Caco-2 (cell line): ENCODE measurements around the gene POLR3B. TPM values are rescaled to one million over a fixed set of nuclear protein-coding genes. Genes with fewer than 3 reads are reported as not detected.

Source experiments
- BruUV-seq: library from RNA; stranded (reverse); fragments of 400-500 nt; replicated peaks from 2 replicates; lab custom pipeline; 2021; lab: Mats Ljungman, UMichigan
- CTCF ChIA-PET: fragments of 300-600 bp; sonication (Branson Sonifier 250); formaldehyde crosslinking; loops from one replicate; lab custom pipeline; 2022; ENCODE audit warnings: antibody characterized with exemption; lab: Charles Lee
- POLR2A ChIA-PET: fragments of 300-600 bp; sonication (Branson Sonifier 250); formaldehyde crosslinking; loops from one replicate; lab custom pipeline; 2022; ENCODE audit warnings: antibody characterized with exemption; lab: Charles Lee
- DNase-seq, 2 experiments: peaks; one replicate each; pipeline versions ENCODE4 v3.0.0 to v3.0.0-alpha.2; 2020 to 2022
- H3K27me3 ChIP-seq: replicated peaks from 2 replicates; pipeline ENCODE4 v1.6.0; 2011; ENCODE audit warnings: low read length; ENCODE audit not compliant: control insufficient read depth, insufficient read depth
- H3K36me3 ChIP-seq: 2 replicates; pipeline ENCODE4 v1.5.1; 2011; ENCODE audit warnings: low read length; ENCODE audit not compliant: control insufficient read depth, insufficient read depth
- H3K4me1 ChIP-seq: fragments of 250-450 bp; sonication (Bioruptor Pico); 2 replicates; pipeline ENCODE4 v1.5.1; 2020; ENCODE audit warnings: mild to moderate bottlenecking
- H3K4me3 ChIP-seq: 2 replicates; pipeline ENCODE4 v1.5.1; 2011; ENCODE audit warnings: low read depth, mild to moderate bottlenecking, control low read depth, low read length
- H3K9me3 ChIP-seq: fragments of 250-450 bp; sonication (Bioruptor Pico); 2 replicates; pipeline ENCODE4 v1.5.1; 2020; ENCODE audit warnings: mild to moderate bottlenecking, moderate library complexity
- H3K27ac Mint-ChIP-seq: one replicate; pipeline ENCODE4 v1.8.0; 2022; ENCODE audit warnings: mixed read lengths; ENCODE audit not compliant: unreplicated experiment
- H3K27me3 Mint-ChIP-seq: one replicate; pipeline ENCODE4 v1.8.0; 2022; ENCODE audit warnings: mixed read lengths; ENCODE audit not compliant: insufficient read depth, unreplicated experiment
- H3K36me3 Mint-ChIP-seq: one replicate; pipeline ENCODE4 v1.8.0; 2022; ENCODE audit warnings: mild to moderate bottlenecking, mixed read lengths; ENCODE audit not compliant: insufficient read depth, unreplicated experiment
- H3K4me1 Mint-ChIP-seq: one replicate; pipeline ENCODE4 v1.8.0; 2022; ENCODE audit warnings: low read depth, mixed read lengths; ENCODE audit not compliant: unreplicated experiment
- H3K4me3 Mint-ChIP-seq: one replicate; pipeline ENCODE4 v1.8.0; 2022; ENCODE audit warnings: mild to moderate bottlenecking, moderate library complexity, mixed read lengths; ENCODE audit not compliant: unreplicated experiment
- H3K9me3 Mint-ChIP-seq: one replicate; pipeline ENCODE4 v1.8.0; 2022; ENCODE audit warnings: mixed read lengths; ENCODE audit not compliant: unreplicated experiment
- intact Hi-C: fragments of 100-400 bp; cut with micrococcal nuclease; formaldehyde crosslinking; loops from one replicate; pipeline ENCODE4 v1.10.0; 2022; ENCODE audit not compliant: unreplicated experiment
- total RNA-seq: library from RNA; stranded (reverse); gene quantifications from 2 replicates; pipeline ENCODE4 v1.2.3, GENCODE V29; 2022
- TF ChIP-seq, protein P1 (sequence below), 2 experiments: fragments of 200-600 bp in 1 of 2; IDR thresholded peaks; 1 replicate in 1 of 2; 2 replicates in 1 of 2; pipeline versions ENCODE4 v1.5.1 to v1.8.0; 2011 to 2022; ENCODE audit warnings: antibody characterized with exemption in 1 of 2, control low read depth in 1 of 2, inconsistent platforms in 1 of 2, low read depth in 1 of 2, low read length in 1 of 2, mild to moderate bottlenecking in 1 of 2, moderate library complexity in 1 of 2; ENCODE audit not compliant: insufficient read depth in 1 of 2, severe bottlenecking in 1 of 2, unreplicated experiment in 1 of 2

The POLR3B gene
- total RNA-seq, 1 experiment from 2014 or later = 13.9 TPM

DNA sequence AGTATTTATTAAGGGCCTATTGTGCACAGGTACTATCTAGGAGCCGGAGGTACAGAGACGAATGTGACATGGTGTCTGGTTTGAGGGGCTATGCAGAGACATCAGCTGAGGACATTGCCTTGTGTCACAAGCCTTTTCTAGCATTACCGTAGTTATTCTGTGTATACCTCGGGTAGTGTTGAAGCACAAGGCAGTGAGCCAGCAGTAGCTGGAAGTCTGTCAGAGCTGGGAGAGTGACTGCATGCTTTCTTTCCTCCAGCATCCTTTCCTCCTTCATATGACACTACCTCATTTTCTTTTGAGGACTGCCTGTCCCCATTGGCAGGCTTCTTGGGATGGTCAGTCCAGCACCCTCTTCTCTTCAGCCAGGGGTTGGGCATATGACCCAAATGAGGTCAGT lies 77.0 kb downstream of the POLR3B start:
- no peaks in the 10 kb centered on the region for H3K4me1 ChIP-seq
- BruUV-seq = no TSS peak
- no peak overlapping the region for H3K27ac Mint-ChIP-seq
- intact Hi-C loops = no loop called here
- TF ChIP-seq, protein P1, sequence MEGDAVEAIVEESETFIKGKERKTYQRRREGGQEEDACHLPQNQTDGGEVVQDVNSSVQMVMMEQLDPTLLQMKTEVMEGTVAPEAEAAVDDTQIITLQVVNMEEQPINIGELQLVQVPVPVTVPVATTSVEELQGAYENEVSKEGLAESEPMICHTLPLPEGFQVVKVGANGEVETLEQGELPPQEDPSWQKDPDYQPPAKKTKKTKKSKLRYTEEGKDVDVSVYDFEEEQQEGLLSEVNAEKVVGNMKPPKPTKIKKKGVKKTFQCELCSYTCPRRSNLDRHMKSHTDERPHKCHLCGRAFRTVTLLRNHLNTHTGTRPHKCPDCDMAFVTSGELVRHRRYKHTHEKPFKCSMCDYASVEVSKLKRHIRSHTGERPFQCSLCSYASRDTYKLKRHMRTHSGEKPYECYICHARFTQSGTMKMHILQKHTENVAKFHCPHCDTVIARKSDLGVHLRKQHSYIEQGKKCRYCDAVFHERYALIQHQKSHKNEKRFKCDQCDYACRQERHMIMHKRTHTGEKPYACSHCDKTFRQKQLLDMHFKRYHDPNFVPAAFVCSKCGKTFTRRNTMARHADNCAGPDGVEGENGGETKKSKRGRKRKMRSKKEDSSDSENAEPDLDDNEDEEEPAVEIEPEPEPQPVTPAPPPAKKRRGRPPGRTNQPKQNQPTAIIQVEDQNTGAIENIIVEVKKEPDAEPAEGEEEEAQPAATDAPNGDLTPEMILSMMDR (IDR thresholded peaks at IDR 0.05; ENCODE audit: insufficient read depth in 1 of 2, low read depth in 1 of 2, low read length in 1 of 2, severe bottlenecking in 1 of 2, unreplicated experiment in 1 of 2) = no peak
- H3K4me3 Mint-ChIP-seq = no peak overlapping the region
- no peaks in the 10 kb centered on the region for H3K9me3 Mint-ChIP-seq
- no peaks in the 10 kb centered on the region for H3K27me3 Mint-ChIP-seq
- H3K27me3 ChIP-seq = no peaks in the 10 kb centered on the region
- no peak overlapping the region for H3K4me3 ChIP-seq
- no peak for DNase-seq
- POLR2A ChIA-PET = no interaction called here
- CTCF ChIA-PET = no interaction called here
- H3K4me1 Mint-ChIP-seq = no peaks in the 10 kb centered on the region
- H3K36me3 Mint-ChIP-seq = no peaks in the 10 kb centered on the region
- no peaks in the 10 kb centered on the region for H3K9me3 ChIP-seq
- H3K36me3 ChIP-seq = no peaks in the 10 kb centered on the region

DNA sequence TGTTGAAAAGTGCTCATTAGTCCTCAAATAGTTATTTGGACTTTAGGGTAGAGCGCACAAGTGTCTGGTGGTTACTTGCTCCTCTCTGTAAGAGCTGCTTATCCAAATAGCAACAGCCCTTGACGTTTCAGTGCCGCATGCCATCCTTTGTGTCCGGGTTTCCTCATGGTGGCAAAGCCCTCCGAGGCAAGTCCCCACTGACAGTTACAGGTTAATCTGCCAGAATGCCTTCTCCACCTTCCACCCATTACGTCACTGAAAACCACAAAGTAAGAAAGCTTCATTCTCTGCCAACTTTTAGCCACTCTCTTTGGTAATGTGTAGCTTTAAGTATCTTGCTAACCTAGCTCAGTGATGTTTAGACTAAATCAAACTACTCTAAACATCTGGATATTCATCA lies 78.6 kb downstream of the POLR3B start:
- Histone ChIP-seq H3K9me3 (no peaks in the 10 kb centered on the region), H3K4me3 (no peak overlapping the region), H3K27me3 (no peaks in the 10 kb centered on the region), H3K36me3 (no peaks in the 10 kb centered on the region), H3K4me1 (no peaks in the 10 kb centered on the region)
- intact Hi-C loops = no loop called here
- Mint-ChIP-seq H3K27ac (no peak overlapping the region), H3K9me3 (no peaks in the 10 kb centered on the region), H3K4me3 (no peak overlapping the region), H3K27me3 (no peaks in the 10 kb centered on the region), H3K36me3 (peaks cover 11% of the 10 kb centered on the region), H3K4me1 (no peaks in the 10 kb centered on the region)
- BruUV-seq = no TSS peak
- POLR2A ChIA-PET = no interaction called here
- TF ChIP-seq, protein P1 (IDR thresholded peaks at IDR 0.05; ENCODE audit: insufficient read depth in 1 of 2, low read depth in 1 of 2, low read length in 1 of 2, severe bottlenecking in 1 of 2, unreplicated experiment in 1 of 2) = no peak
- DNase-seq = no peak
- CTCF ChIA-PET = no interaction called here

DNA sequence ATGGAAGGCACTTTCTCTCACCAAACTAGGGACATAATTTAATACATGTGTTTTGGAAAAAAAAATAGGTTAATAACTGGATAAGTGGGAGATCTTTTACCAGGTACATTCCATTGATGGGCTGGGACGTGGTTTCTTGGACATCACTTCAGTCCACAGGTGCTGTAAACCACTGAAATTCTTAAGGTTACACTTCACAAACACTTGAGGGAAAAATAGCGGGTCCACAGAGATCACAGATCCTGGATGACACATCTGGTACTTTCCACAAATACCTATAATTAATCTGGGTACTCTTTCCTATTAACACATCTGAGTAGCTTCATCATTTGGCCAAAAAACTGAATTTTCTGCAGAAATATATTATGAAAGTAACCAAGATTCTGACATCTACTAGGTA lies 85.0 kb downstream of the POLR3B start:
- Histone ChIP-seq H3K4me3 (no peak overlapping the region), H3K4me1 (no peaks in the 10 kb centered on the region), H3K27me3 (no peaks in the 10 kb centered on the region), H3K9me3 (no peaks in the 10 kb centered on the region), H3K36me3 (no peaks in the 10 kb centered on the region)
- BruUV-seq = no TSS peak
- DNase-seq = no peak
- Mint-ChIP-seq H3K4me3 (no peak overlapping the region), H3K27me3 (no peaks in the 10 kb centered on the region), H3K4me1 (no peaks in the 10 kb centered on the region), H3K27ac (no peak overlapping the region), H3K9me3 (no peaks in the 10 kb centered on the region), H3K36me3 (peaks cover 11% of the 10 kb centered on the region)
- TF ChIP-seq, protein P1 (IDR thresholded peaks at IDR 0.05; ENCODE audit: insufficient read depth in 1 of 2, low read depth in 1 of 2, low read length in 1 of 2, severe bottlenecking in 1 of 2, unreplicated experiment in 1 of 2) = no peak
- intact Hi-C loops = no loop called here
- POLR2A ChIA-PET = no interaction called here
- CTCF ChIA-PET = no interaction called here
